Endothelial cell of umbilical vein (primary cell): ENCODE results near the gene HK1. TPM values are rescaled to one million over a fixed set of nuclear protein-coding genes. Genes with fewer than 3 reads are reported as not detected.

Experiments
- BruUV-seq: library from RNA; stranded (reverse); fragments of 400-500 nt; replicated peaks from 2 replicates; lab custom pipeline; 2021; lab: Mats Ljungman, UMichigan
- CTCF ChIA-PET: fragments of 300-600, 350-600 bp; sonication (Branson Sonifier 250); formaldehyde crosslinking; loops from one replicate; lab custom pipeline; 2021; ENCODE audit warnings: antibody characterized with exemption, inconsistent platforms; lab: Charles Lee
- POLR2A ChIA-PET: fragments of 300-600, 350-600 bp; sonication (Branson Sonifier 250); formaldehyde crosslinking; loops from one replicate; lab custom pipeline; 2021; ENCODE audit warnings: antibody characterized with exemption, inconsistent platforms; lab: Charles Lee
- DNase-seq: peaks from one replicate; pipeline ENCODE4 v3.0.0-alpha.2; 2011; ENCODE audit warnings: low read depth, low spot score
- FAIRE-seq: peaks from 2 replicates; lab custom pipeline; 2011; peaks lifted over from hg19 to GRCh38; lab: Jason Lieb, UNC
- H2AFZ ChIP-seq: 2 replicates; pipeline ENCODE4 v1.6.0; 2012; ENCODE audit warnings: low read depth, low read length, control low read depth, inconsistent platforms
- H3K27ac ChIP-seq: 2 replicates; pipeline ENCODE4 v1.5.1; 2011; ENCODE audit warnings: low read depth, mild to moderate bottlenecking, control low read depth, low read length, moderate library complexity; ENCODE audit not compliant: insufficient read depth
- H3K27me3 ChIP-seq, 2 experiments: 2 replicates each; pipeline versions ENCODE4 v1.6.0 to v1.6.1; 2011; ENCODE audit warnings: low read length in 2 of 2, mixed read lengths in 1 of 2; ENCODE audit not compliant: control insufficient read depth in 2 of 2, insufficient read depth in 2 of 2
- H3K36me3 ChIP-seq, 2 experiments: 2 replicates in 1 of 2; 3 replicates in 1 of 2; pipeline ENCODE4 v1.5.1; 2011; ENCODE audit warnings: low read length in 2 of 2, mild to moderate bottlenecking in 1 of 2, moderate library complexity in 1 of 2; ENCODE audit not compliant: control insufficient read depth in 2 of 2, insufficient read depth in 2 of 2; ENCODE audit errors: extremely low read depth in 1 of 2
- H3K4me1 ChIP-seq: 3 replicates; pipeline ENCODE4 v1.5.1; 2011; ENCODE audit warnings: mild to moderate bottlenecking, low read length; ENCODE audit not compliant: control insufficient read depth, insufficient read depth; ENCODE audit errors: extremely low read depth
- H3K4me2 ChIP-seq: 2 replicates; pipeline ENCODE4 v1.6.1; 2011; ENCODE audit warnings: low read length, control low read depth, mixed read lengths; ENCODE audit not compliant: insufficient read depth
- H3K4me3 ChIP-seq, 3 experiments: fragments of 200-600 bp in 1 of 3; sonication (generic), shearing (Covaris generic) in 1 of 3; replicated peaks in 1 of 3; 2 replicates each; pipeline ENCODE4 v1.5.1; 2011 to 2016; ENCODE audit warnings: control low read depth in 3 of 3, low read length in 3 of 3, mild to moderate bottlenecking in 2 of 3, inconsistent platforms in 1 of 3, low read depth in 1 of 3, moderate library complexity in 1 of 3; ENCODE audit not compliant: insufficient read depth in 1 of 3
- H3K79me2 ChIP-seq: 2 replicates; pipeline ENCODE4 v1.6.0; 2012; ENCODE audit warnings: low read length, inconsistent platforms; ENCODE audit not compliant: control insufficient read depth, insufficient read depth
- H3K9ac ChIP-seq: replicated peaks from 2 replicates; pipeline ENCODE3; 2011; ENCODE audit warnings: low read length, control low read depth; ENCODE audit not compliant: insufficient read depth; ENCODE audit errors: extremely low read depth
- H3K9me1 ChIP-seq: replicated peaks from 3 replicates; pipeline ENCODE4 v1.6.0; 2011; ENCODE audit warnings: mild to moderate bottlenecking, low read length; ENCODE audit not compliant: control insufficient read depth, insufficient read depth; ENCODE audit errors: extremely low read depth
- H3K9me3 ChIP-seq: replicated peaks from 2 replicates; pipeline ENCODE4 v1.5.1; 2012; ENCODE audit warnings: low read length, inconsistent platforms; ENCODE audit not compliant: control insufficient read depth, insufficient read depth
- H4K20me1 ChIP-seq: replicated peaks from 2 replicates; pipeline ENCODE3; 2011; ENCODE audit warnings: mild to moderate bottlenecking, low read length; ENCODE audit not compliant: control insufficient read depth, insufficient read depth; ENCODE audit errors: extremely low read depth
- CTCF ChIP-seq, 2 donors: IDR thresholded peaks; 1 replicate in 1 of 2; 2 replicates in 1 of 2; pipeline ENCODE4 v1.5.1; 2011; ENCODE audit warnings: low read length in 2 of 2, mild to moderate bottlenecking in 2 of 2, moderate library complexity in 2 of 2, control low read depth in 1 of 2, inconsistent platforms in 1 of 2, low read depth in 1 of 2; ENCODE audit not compliant: insufficient read depth in 1 of 2; ENCODE audit errors: extremely low read depth in 1 of 2
- EZH2 ChIP-seq: IDR thresholded peaks from 2 replicates; pipeline ENCODE4 v1.6.1; 2012; ENCODE audit warnings: borderline replicate concordance, low read depth, mild to moderate bottlenecking, moderate library complexity, low read length, inconsistent platforms; ENCODE audit not compliant: severe bottlenecking
- FOS ChIP-seq: IDR thresholded peaks from 2 replicates; pipeline ENCODE4 v1.6.1; 2011; ENCODE audit warnings: mild to moderate bottlenecking, low read length, moderate library complexity, borderline replicate concordance; ENCODE audit not compliant: insufficient read depth
- GATA2 ChIP-seq: IDR thresholded peaks from 2 replicates; pipeline ENCODE4 v1.7.0; 2011; ENCODE audit warnings: low read depth, mild to moderate bottlenecking, moderate library complexity, mixed read lengths, low read length; ENCODE audit not compliant: insufficient read length, insufficient read depth
- JUN ChIP-seq: IDR thresholded peaks from 2 replicates; pipeline ENCODE4 v1.6.1; 2011; ENCODE audit warnings: borderline replicate concordance, low read depth; ENCODE audit not compliant: insufficient read length, insufficient read depth
- MYC ChIP-seq: IDR thresholded peaks from one replicate; pipeline ENCODE4 v1.6.1; 2011; ENCODE audit warnings: mild to moderate bottlenecking, low read depth, low read length
- POLR2A ChIP-seq: IDR thresholded peaks from 2 replicates; pipeline ENCODE4 v1.6.1; 2012; ENCODE audit warnings: low read depth, mild to moderate bottlenecking, control low read depth, low read length
- POLR2AphosphoS5 ChIP-seq: IDR thresholded peaks from 2 replicates; pipeline ENCODE4 v1.6.1; 2012; ENCODE audit warnings: low read depth, mild to moderate bottlenecking, control low read depth, low read length, moderate library complexity; ENCODE audit not compliant: insufficient read depth
- dilution Hi-C: fragments of 300-500 bp; cut with MboI; formaldehyde crosslinking; loops from one replicate; pipeline ENCODE4 v1.15.0; 2019; ENCODE audit warnings: low sequenced_read_pairs; ENCODE audit not compliant: extremely low pct_ligation_motif_present
- intact Hi-C: fragments of 100-400 bp; cut with micrococcal nuclease; formaldehyde crosslinking; loops from one replicate; pipeline ENCODE4 v1.10.0; 2022
- polyA plus RNA-seq, 4 experiments: library from polyadenylated mRNA; depleted of rRNA in 3 of 4; stranded (reverse) in 3 of 4; unstranded in 1 of 4; fragments of >200 nt; gene quantifications; 2 replicates each; pipeline versions ENCODE4 v1.2.1 to v1.2.3, GENCODE V29; 2011 to 2012; ENCODE audit warnings: missing spikeins in 1 of 4
- total RNA-seq: library from RNA; stranded (reverse); gene quantifications from 2 replicates; pipeline ENCODE4 v1.2.3, GENCODE V29; 2021
- TF ChIP-seq, protein P1 (sequence below): IDR thresholded peaks from 2 replicates; pipeline ENCODE4 v1.6.1; 2011; ENCODE audit not compliant: insufficient read depth, insufficient read length

Gene HK1
- total and polyA plus RNA-seq, 2 donors (not counting 3 experiments of a cell fraction or from before 2014, with no cell fraction given) = 50.8 to 121 TPM

GRCh38 chr10:69334302-69335062 is 56.2 kb downstream of the HK1 start:
- no TSS peak for BruUV-seq
- Histone ChIP-seq H3K27ac (no peak overlapping the region), H3K9me1 (no peaks in the 10 kb centered on the region), H3K4me3 (no peak overlapping the region), H3K9me3 (no peaks in the 10 kb centered on the region), H3K36me3 (no peaks in the 10 kb centered on the region), H3K27me3 (no peaks in the 10 kb centered on the region), H3K9ac (no peak overlapping the region), H3K4me2 (no peak overlapping the region), H3K79me2 (peaks cover 89% of the 10 kb centered on the region), H4K20me1 (no peaks in the 10 kb centered on the region), H3K4me1 (peaks cover 27% of the 10 kb centered on the region), H2AFZ (no peak overlapping the region)
- FAIRE-seq (no peak), DNase-seq (no peak)
- intact Hi-C loops = no loop called here
- ChIA-PET POLR2A (interaction anchor here (0.6 kb wide), 1 partner anchor 39 kb away, joined by 5 read pairs; no protein-coding TSS in a partner anchor), CTCF (interaction anchor here (1.2 to 2.0 kb wide), 3 partner anchors 43 to 58 kb away, joined by 3 to 7 read pairs (median 4); no protein-coding TSS in a partner anchor)
- no peak for TF ChIP-seq POLR2AphosphoS5
- no peak for TF ChIP-seq POLR2A
- TF ChIP-seq, protein P1, sequence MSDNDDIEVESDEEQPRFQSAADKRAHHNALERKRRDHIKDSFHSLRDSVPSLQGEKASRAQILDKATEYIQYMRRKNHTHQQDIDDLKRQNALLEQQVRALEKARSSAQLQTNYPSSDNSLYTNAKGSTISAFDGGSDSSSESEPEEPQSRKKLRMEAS = no peak
- no peak for TF ChIP-seq CTCF (IDR thresholded peaks at IDR 0.05; ENCODE audit: extremely low read depth in 1 of 2, insufficient read depth in 1 of 2, low read depth in 1 of 2, low read length in 2 of 2)
- no peak for TF ChIP-seq GATA2
- no peak for TF ChIP-seq FOS
- TF ChIP-seq JUN = no peak
- TF ChIP-seq MYC = no peak
- TF ChIP-seq EZH2 = no peak
- dilution Hi-C loops = no loop called here
